Neuronal stem cell (in vitro differentiated cells): Measurements from ENCODE around the gene SLC7A10.

ENCODE experiments used
- DNase-seq: peaks from one replicate; pipeline ENCODE4 v3.0.0-alpha.2; 2013; ENCODE audit warnings: low spot score
- H2AFZ ChIP-seq: one replicate; pipeline ENCODE4 v1.6.1; 2013; ENCODE audit warnings: mild to moderate bottlenecking, low read length, inconsistent platforms
- H2AK5ac ChIP-seq: 2 replicates; pipeline ENCODE4 v1.6.1; 2013; ENCODE audit warnings: low read depth, mild to moderate bottlenecking, inconsistent platforms, low read length, moderate library complexity, mixed read lengths
- H2BK120ac ChIP-seq: 2 replicates; pipeline ENCODE4 v1.6.1; 2013; ENCODE audit warnings: low read depth, mild to moderate bottlenecking, inconsistent platforms, low read length, moderate library complexity, mixed read lengths
- H2BK12ac ChIP-seq: one replicate; pipeline ENCODE4 v1.6.1; 2013; ENCODE audit warnings: low read length, inconsistent platforms
- H2BK15ac ChIP-seq: 2 replicates; pipeline ENCODE4 v1.6.1; 2013; ENCODE audit warnings: mild to moderate bottlenecking, low read length, inconsistent platforms, mixed read lengths
- H2BK5ac ChIP-seq: one replicate; pipeline ENCODE4 v1.6.1; 2013; ENCODE audit warnings: inconsistent platforms, mild to moderate bottlenecking, low read length, moderate library complexity
- H3K14ac ChIP-seq: one replicate; pipeline ENCODE4 v1.6.1; 2013; ENCODE audit warnings: low read length, inconsistent platforms
- H3K18ac ChIP-seq: 2 replicates; pipeline ENCODE4 v1.6.1; 2013; ENCODE audit warnings: low read length, inconsistent platforms
- H3K23ac ChIP-seq: 2 replicates; pipeline ENCODE4 v1.6.1; 2013; ENCODE audit warnings: low read depth, mild to moderate bottlenecking, mixed read lengths, low read length, inconsistent platforms; ENCODE audit not compliant: poor library complexity
- H3K27ac ChIP-seq: replicated peaks from 3 replicates; pipeline ENCODE4 v1.5.1; 2013; ENCODE audit warnings: low read length, inconsistent platforms
- H3K27me3 ChIP-seq, 3 experiments: 2 replicates each; pipeline ENCODE4 v1.6.1; 2013; ENCODE audit warnings: low read length in 3 of 3, mild to moderate bottlenecking in 2 of 3, inconsistent platforms in 1 of 3, low read depth in 1 of 3, mixed read lengths in 1 of 3, moderate library complexity in 1 of 3; ENCODE audit not compliant: control insufficient read depth in 3 of 3, insufficient read depth in 3 of 3
- H3K36me3 ChIP-seq, 2 donors: replicated peaks in 1 of 2; 2 replicates each; pipeline ENCODE4 v1.6.1; 2013; ENCODE audit warnings: low read length in 2 of 2; ENCODE audit not compliant: control insufficient read depth in 2 of 2, insufficient read depth in 2 of 2
- H3K4ac ChIP-seq: 2 replicates; pipeline ENCODE4 v1.6.1; 2013; ENCODE audit warnings: inconsistent platforms, mild to moderate bottlenecking, low read length, moderate library complexity
- H3K4me1 ChIP-seq, 2 donors: 1 replicate in 1 of 2; 2 replicates in 1 of 2; pipeline ENCODE4 v1.6.1; 2013; ENCODE audit warnings: low read length in 2 of 2, low read depth in 1 of 2; ENCODE audit not compliant: control insufficient read depth in 2 of 2, insufficient read depth in 1 of 2
- H3K4me2 ChIP-seq: one replicate; pipeline ENCODE4 v1.6.1; 2013; ENCODE audit warnings: mild to moderate bottlenecking, low read length, inconsistent platforms; ENCODE audit not compliant: insufficient read depth, poor library complexity, severe bottlenecking
- H3K4me3 ChIP-seq, 2 donors: 2 replicates each; pipeline ENCODE4 v1.5.1; 2013; ENCODE audit warnings: low read length in 2 of 2, mild to moderate bottlenecking in 2 of 2, inconsistent platforms in 1 of 2, moderate library complexity in 1 of 2
- H3K79me1 ChIP-seq: one replicate; pipeline ENCODE4 v1.6.1; 2013; ENCODE audit warnings: low read depth, mild to moderate bottlenecking, inconsistent platforms, low read length, moderate library complexity
- H3K9ac ChIP-seq: one replicate; pipeline ENCODE4 v1.6.1; 2013; ENCODE audit warnings: mild to moderate bottlenecking, low read depth, low read length, inconsistent platforms; ENCODE audit not compliant: poor library complexity
- H3K9me3 ChIP-seq, 2 donors: replicated peaks in 1 of 2; 2 replicates each; pipeline versions ENCODE3 to v1.6.1; 2013; ENCODE audit warnings: low read length in 2 of 2, mild to moderate bottlenecking in 2 of 2, inconsistent platforms in 1 of 2, low read depth in 1 of 2, mixed read lengths in 1 of 2, moderate library complexity in 1 of 2; ENCODE audit not compliant: control insufficient read depth in 2 of 2, insufficient read depth in 1 of 2
- H4K8ac ChIP-seq: one replicate; pipeline ENCODE4 v1.6.1; 2013; ENCODE audit warnings: low read depth, mild to moderate bottlenecking, inconsistent platforms, low read length, moderate library complexity
- H4K91ac ChIP-seq: one replicate; pipeline ENCODE4 v1.6.1; 2013; ENCODE audit warnings: low read length, low read depth, mild to moderate bottlenecking, inconsistent platforms; ENCODE audit not compliant: poor library complexity
- WGBS, 2 donors: extraction: QIAGEN DNeasy Blood & Tissue Kit; methylation state at CpG; one replicate each; pipeline ENCODE4 v1.1.7; 2013; ENCODE audit warnings: missing lambda C conversion rate in 2 of 2, mixed read lengths in 1 of 2; ENCODE audit not compliant: insufficient read length in 2 of 2, insufficient replicate concordance in 1 of 2; ENCODE audit errors: extremely low coverage in 2 of 2; 5-methylcytosine and 5-hydroxymethylcytosine counted together

The SLC7A10 gene

DNA sequence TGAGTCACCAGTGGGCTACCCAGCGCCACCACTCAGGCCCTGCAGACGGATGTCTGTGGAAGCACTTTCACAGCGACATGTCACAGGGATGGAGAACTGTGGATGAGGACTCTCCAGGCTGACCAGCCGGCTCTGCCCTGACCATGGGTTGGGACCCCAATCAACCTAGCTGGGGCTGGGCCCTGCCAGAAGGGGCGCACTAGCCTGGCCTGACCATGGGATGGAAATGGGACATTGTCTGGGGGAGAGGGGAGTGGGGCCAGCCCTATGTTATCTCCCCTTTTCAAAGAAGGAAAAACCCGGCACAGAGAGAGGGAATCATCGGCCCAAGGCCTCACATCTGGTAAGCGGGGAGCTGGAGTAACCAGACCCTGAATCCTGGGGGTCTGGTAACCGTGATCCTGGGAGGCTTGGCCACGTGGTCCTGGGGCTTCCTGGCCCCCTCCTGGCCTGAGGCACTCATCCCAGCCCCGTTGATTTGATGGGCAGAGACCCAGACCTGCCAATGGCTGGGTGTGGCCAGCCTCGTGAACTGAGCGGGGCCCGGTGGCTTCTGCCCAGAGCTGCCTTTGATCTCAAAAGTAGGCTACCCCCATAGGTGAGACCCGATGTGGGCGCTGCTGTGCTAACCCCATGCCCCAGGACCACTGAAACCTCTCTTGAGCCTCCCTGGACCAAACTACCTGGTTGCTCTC lies 11.2 kb upstream of the SLC7A10 start:
- no peak overlapping the region for H4K8ac ChIP-seq
- H2AFZ ChIP-seq: no peak overlapping the region
- no peaks in the 10 kb centered on the region for H3K4me1 ChIP-seq
- H3K4ac ChIP-seq: no peak overlapping the region
- peak overlapping the region; percentile 34 for H3K9ac ChIP-seq
- H3K27ac ChIP-seq: no peak overlapping the region
- peak overlapping the region; percentile 62 for H3K18ac ChIP-seq
- H2BK12ac ChIP-seq: no peak overlapping the region
- no peak overlapping the region for H3K4me3 ChIP-seq
- no peak for DNase-seq
- H2BK120ac ChIP-seq: no peak overlapping the region
- H3K27me3 ChIP-seq: peaks cover 0 to 25% (median 0%) of the 10 kb centered on the region in 3 experiments
- H3K36me3 ChIP-seq: no peaks in the 10 kb centered on the region
- H3K4me2 ChIP-seq: no peak overlapping the region
- H2AK5ac ChIP-seq: peak overlapping the region; percentile 38
- no CpG with 5 or more reads among the region's 16 CpGs for WGBS, 2 donors
- peak overlapping the region; percentile 45 for H2BK5ac ChIP-seq
- H2BK15ac ChIP-seq: no peak overlapping the region
- peaks cover 2% of the 10 kb centered on the region for H3K79me1 ChIP-seq
- H4K91ac ChIP-seq: no peak overlapping the region
- H3K14ac ChIP-seq: peak overlapping the region; percentile 47
- peak overlapping the region; percentile 26 for H3K23ac ChIP-seq
- no peaks in the 10 kb centered on the region for H3K9me3 ChIP-seq

DNA sequence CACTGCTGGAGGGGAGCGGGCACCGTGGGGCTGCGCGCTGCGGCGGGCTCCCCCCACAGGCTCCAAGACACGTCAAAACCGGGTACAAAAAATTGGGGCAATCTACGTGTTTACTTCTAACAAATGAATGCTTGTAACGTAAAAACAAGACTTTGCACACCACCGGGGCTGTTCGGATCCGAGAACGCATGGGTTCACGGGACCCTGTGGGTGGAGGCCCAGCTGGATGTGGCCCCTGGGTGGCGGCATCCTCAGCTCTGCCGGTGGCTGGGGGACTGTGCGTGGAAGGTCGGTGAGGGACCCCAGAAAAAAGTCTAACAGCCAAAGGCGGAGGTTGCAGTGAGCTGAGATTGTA lies 10.3 kb upstream of the SLC7A10 start:
- H3K9ac ChIP-seq: no peak overlapping the region
- H3K79me1 ChIP-seq: peaks cover 2% of the 10 kb centered on the region
- H3K14ac ChIP-seq: no peak overlapping the region
- no peak overlapping the region for H3K23ac ChIP-seq
- no peak overlapping the region for H2BK15ac ChIP-seq
- no peak overlapping the region for H3K4ac ChIP-seq
- no peaks in the 10 kb centered on the region for H3K9me3 ChIP-seq
- H3K36me3 ChIP-seq: no peaks in the 10 kb centered on the region
- H2BK12ac ChIP-seq: no peak overlapping the region
- H3K27ac ChIP-seq: no peak overlapping the region
- H2BK5ac ChIP-seq: no peak overlapping the region
- no peak overlapping the region for H3K4me2 ChIP-seq
- WGBS, 2 donors: no CpG with 5 or more reads among the region's 20 CpGs
- H4K91ac ChIP-seq: no peak overlapping the region
- no peak overlapping the region for H2AFZ ChIP-seq
- H3K27me3 ChIP-seq: peaks cover 0 to 29% (median 0%) of the 10 kb centered on the region in 3 experiments
- H3K4me3 ChIP-seq: no peak overlapping the region
- no peak overlapping the region for H4K8ac ChIP-seq
- DNase-seq: no peak
- no peaks in the 10 kb centered on the region for H3K4me1 ChIP-seq
- H3K18ac ChIP-seq: no peak overlapping the region
- peak overlapping the region; percentile 80 for H2AK5ac ChIP-seq
- H2BK120ac ChIP-seq: no peak overlapping the region

DNA sequence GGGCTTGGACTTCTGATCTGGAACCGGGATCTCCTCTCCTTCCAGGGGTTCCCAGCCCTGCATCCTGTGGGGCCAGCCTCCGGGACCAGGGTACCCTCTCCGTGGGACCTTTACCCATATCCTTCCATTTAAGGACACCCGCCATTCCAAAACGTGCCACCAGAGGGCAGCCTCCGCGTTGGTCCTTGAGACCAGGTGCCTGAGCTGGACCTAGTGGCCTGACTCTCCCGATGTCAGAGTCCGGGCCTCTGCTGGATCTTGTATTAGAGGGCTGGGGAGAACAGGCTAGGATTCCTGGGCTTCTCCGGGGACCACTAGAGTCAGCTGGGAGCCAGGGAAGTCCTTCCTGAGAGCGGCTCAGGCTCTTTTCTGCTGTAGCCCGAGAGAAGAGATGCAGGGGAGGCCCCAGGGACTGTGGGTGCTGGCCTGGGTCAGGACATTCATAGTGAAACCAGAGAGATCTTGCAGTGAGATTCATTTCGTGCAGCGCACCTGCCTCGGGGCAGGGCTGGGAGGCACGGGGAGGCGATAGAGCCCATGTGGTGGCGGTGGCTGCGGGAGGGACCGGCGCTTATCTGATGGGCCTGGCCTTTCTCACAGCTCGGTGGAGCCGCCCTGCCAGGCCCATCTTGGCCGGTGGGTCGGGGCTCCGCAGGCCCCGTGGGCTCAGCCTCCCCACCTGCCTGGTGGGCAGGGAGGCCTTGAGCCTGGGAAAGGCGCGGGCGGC lies 9.8 kb upstream of the SLC7A10 start:
- Histone ChIP-seq H3K9me3 (no peaks in the 10 kb centered on the region), H3K79me1 (peaks cover 2% of the 10 kb centered on the region), H2AFZ (no peak overlapping the region), H2BK120ac (no peak overlapping the region), H3K18ac (no peak overlapping the region), H3K14ac (no peak overlapping the region), H3K23ac (no peak overlapping the region), H3K36me3 (no peaks in the 10 kb centered on the region), H3K4me3 (no peak overlapping the region), H4K91ac (no peak overlapping the region), H2BK15ac (no peak overlapping the region), H4K8ac (no peak overlapping the region), H3K4me1 (no peaks in the 10 kb centered on the region), H3K27ac (no peak overlapping the region), H2AK5ac (peak overlapping the region; percentile 80), H3K27me3 (peaks cover 0 to 29% (median 0%) of the 10 kb centered on the region in 3 experiments), H2BK5ac (no peak overlapping the region), H3K4ac (no peak overlapping the region), H3K4me2 (no peak overlapping the region), H2BK12ac (no peak overlapping the region), H3K9ac (no peak overlapping the region)
- DNase-seq: peak; percentile 78
- WGBS, 2 donors: no CpG with 5 or more reads among the region's 30 CpGs

DNA sequence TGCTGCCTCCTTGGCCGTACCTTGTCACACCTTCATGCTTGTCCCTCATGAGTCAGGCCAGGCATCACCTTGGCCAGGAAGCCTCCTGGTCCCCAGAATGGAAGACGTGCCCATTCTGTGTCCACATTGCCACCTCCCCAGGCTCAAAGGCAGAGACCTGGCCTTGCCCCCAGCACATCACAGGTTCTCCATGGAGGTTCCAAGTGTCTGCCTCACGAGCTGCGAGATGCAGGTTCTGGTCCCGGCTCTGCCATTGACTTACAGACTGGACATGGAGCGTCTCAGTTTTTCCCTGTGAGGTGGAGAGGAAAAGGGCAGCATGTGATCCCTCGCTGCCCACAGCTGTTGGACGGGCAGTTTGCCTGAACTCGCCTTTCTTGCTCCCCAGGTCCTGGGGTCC lies 9.1 kb upstream of the SLC7A10 start:
- Histone ChIP-seq H3K9me3 (peaks cover 0 to under 1% of the 10 kb centered on the region in 2 donors), H3K27me3 (peaks cover 0 to 34% (median 0%) of the 10 kb centered on the region in 3 experiments), H3K14ac (no peak overlapping the region), H3K27ac (no peak overlapping the region), H3K36me3 (no peaks in the 10 kb centered on the region), H2BK12ac (no peak overlapping the region), H2BK15ac (no peak overlapping the region), H2BK5ac (no peak overlapping the region), H3K23ac (no peak overlapping the region), H3K79me1 (peaks cover 2% of the 10 kb centered on the region), H3K4ac (no peak overlapping the region), H2AFZ (no peak overlapping the region), H2AK5ac (peak overlapping the region; percentile 46), H3K4me3 (no peak overlapping the region), H2BK120ac (no peak overlapping the region), H4K91ac (no peak overlapping the region), H3K18ac (no peak overlapping the region), H3K4me1 (no peaks in the 10 kb centered on the region), H3K9ac (no peak overlapping the region), H4K8ac (no peak overlapping the region), H3K4me2 (no peak overlapping the region)
- WGBS, 2 donors: no CpG with 5 or more reads among the region's 9 CpGs
- no peak for DNase-seq
